GM19463 (cell line): ENCODE results near the gene MYL6B.
"Not testable (repeated sequence)": the region's sequence is repeated elsewhere in the genome, so short reads cannot be mapped to it uniquely, and the experiment has no call there.

Source experiments
- ATAC-seq: cut with Tn5 transposase; IDR thresholded peaks from one replicate; pipeline ENCODE4 v1.9.1; 2021; ENCODE audit warnings: mild to moderate bottlenecking, moderate library complexity; ENCODE audit not compliant: unreplicated experiment

Gene MYL6B

DNA sequence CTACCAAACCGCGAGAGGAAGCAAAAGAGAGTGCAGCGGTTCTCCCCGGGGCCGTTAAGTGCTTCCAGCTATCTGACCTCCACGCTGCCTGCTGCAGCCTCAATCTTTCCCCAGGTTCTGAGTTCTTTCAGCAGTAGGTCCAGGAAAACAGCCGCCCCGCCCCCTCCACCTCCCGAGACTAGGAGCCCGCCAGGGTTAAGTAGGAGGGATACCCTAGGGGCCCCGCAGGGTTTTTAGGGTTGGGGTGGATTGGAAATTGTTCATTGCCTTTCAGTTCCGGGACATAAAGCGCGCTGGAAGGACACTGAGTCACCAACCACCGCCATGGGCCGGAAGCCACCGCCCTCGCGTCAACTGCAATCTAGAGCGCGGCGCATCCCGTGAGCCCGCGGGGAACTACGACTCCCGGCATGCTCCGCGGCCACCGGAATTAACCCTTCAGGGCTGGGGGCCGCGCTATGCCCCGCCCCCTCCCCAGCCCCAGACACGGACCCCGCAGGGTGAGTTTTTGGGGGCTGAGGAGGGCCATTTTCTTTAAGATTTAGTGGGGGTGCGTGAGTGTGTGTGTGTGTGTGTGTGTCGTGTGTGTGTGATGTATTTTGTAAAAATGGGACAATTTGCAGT is at the start of gene MYL6B:
TSS of gene MYL6B (plus strand) at position 456 of the 624 bp plus-strand sequence. CDS start 1,332 bp downstream, outside the sequence.
- ATAC-seq: peak; percentile 91

DNA sequence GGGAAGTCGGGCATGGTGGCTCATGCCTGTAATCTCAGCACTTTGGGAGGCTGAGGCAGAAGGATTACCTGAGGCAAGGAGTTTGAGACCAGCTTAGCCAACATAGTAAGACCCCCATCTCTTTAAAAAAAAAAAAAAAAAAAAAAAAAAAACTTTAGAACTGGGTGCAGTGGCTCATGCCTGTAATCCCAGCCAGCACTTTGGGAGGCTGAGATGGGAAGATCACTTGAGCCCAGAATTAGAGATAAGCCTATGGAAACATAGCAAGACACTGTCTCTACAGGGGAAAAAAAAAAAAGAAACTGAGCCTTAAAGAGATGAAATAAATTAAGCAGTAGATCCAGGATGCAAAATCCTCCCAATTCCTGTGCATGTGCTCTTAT is 49.7 kb upstream of the MYL6B start:
- no peak for ATAC-seq

DNA sequence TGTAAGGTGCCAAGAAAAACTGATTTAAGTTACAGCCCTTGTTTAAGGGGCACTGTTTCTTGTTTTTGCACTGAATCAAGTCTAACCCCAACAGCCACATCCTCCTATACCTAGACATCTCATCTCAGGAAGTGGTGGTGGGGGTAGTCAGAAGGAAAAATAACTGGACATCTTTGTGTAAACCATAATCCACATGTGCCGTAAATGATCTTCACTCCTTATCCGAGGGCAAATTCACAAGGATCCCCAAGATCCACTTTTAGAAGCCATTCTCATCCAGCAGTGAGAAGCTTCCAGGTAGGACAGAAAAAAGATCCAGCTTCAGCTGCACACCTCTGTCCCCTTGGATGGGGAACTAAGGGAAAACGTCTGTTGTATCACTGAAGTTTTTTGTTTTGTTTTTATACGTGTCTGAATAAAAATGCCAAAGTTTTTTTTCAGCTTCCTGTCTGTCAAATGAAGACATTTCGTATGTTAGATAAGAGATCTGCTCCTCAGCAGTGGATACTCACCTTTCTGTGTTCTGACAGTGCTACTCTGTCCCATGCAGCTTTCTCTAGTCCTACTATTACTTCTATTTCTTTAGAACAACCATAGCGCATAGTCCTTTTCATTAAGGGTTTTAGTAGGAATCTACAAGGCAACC is 49.2 kb upstream of the MYL6B start:
- ATAC-seq: no peak

DNA sequence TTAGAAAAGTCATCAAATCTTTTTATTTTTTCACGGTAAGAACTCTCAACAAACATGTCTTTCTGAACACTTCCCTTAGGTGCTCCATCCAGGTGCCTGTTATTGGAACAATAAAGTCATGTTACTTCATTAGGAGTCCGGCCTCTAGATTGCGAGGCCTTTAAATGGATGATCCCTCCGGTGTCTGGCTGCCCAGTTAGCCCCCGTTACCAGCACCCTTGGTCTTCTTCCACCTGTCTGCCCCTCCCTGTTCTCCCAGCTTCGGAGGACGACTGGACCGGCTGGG is 48.6 kb upstream of the MYL6B start:
- no peak for ATAC-seq

DNA sequence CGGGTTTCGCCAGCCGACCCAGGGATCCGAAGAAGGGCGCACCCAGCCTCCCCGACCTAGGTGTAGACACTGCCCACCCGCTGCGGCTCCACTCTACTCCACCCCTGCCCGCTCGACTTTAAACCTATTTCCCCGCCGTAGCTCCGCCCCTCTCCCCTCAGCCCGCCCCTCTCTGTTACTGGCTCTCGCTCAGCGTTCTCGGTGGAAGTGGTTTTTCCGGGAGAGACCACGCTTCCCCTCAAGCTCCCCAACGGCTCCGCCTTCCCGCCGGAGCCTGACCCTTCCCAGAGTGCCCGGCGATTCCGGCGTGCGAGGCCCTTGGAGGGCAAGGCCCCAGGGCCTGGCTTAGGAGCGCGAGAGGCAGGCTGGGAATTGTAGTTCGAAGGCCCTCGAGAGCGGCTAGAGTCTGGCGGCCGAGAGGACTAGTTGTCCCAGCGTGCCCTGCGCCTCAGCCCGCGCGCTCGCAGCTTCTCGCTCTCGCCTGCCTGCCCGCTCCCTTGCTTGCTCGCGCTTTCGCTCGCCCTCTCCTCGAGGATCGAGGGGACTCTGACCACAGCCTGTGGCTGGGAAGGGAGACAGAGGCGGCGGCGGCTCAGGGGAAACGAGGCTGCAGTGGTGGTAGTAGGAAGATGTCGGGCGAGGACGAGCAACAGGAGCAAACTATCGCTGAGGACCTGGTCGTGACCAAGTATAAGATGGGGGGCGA is 48.1 kb upstream of the MYL6B start, which contains the start of gene PA2G4:
TSS of gene PA2G4 (plus strand) at position 451 of the 706 bp plus-strand sequence. CDS start at position 630, 179 bp downstream.
- ATAC-seq: peak; percentile 95

DNA sequence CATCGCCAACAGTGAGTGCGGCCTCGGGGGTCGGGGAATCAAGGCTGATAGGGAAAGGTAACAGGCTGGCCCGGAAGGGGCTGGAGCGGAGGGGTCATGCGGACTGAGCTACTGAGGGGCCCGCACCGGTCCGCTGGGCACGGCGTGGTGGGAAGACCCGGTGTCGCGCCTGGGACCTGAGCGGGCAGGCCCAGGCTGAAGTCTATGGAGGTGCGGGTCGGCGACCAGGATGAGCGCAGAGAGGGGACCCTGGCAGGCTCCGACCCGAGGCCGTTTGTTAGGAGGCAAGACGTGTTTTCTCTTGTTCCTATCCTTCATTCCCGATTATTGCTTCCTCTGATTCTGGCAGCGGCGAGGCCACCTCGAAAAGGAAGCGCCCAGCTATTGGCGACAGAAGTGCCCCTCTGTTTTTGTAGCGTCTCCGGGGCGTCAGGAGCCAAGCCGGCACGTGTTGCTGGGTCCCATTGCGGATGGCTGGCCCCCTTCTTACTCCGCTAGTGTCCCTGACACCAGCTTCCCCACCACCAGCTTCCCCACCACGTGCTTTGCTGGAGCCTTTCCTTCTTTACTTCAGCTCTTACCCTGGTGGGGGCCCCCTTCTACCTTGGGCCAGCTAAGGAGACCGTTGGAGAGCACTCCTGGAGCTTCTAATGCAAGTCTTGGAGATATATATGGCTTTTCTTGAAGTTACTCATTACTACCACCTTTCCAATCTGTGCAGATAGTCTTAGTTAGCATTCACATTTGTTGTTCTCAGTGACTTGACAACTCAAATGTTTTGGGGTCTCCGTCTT is 47.4 kb upstream of the MYL6B start:
- ATAC-seq: peak; percentile 4

DNA sequence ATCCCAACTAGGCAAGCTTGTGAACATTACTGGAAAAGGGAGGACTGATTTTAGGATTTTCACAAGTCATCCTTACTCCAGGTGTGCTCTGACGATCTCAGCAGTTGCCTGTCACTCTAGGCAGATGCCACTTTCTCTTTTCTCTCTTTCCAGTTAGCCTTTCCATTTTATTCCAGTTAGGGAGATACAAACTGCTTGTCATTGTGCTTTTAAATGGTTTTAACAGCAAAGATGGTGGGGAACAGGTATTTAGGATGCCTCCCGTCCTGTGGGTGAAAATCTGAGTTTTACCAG is 46.8 kb upstream of the MYL6B start:
- no peak for ATAC-seq

DNA sequence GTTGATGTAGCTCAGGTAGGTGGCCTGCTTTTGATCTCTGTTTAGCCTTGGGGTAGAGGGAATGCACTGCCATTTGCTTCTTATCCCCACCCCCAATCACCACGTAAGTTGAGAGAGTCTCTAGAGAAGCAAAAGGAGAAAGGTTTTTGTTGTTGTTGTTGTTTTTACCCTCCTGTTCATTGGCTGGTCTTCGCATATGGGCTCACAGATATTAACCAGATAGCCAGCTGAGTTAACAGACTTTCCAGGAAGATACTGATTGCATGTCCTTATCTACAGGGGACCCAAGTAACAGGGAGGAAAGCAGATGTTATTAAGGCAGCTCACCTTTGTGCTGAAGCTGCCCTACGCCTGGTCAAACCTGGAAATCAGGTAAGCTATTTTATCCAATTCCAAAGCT is 45.1 kb upstream of the MYL6B start:
- ATAC-seq: no peak

DNA sequence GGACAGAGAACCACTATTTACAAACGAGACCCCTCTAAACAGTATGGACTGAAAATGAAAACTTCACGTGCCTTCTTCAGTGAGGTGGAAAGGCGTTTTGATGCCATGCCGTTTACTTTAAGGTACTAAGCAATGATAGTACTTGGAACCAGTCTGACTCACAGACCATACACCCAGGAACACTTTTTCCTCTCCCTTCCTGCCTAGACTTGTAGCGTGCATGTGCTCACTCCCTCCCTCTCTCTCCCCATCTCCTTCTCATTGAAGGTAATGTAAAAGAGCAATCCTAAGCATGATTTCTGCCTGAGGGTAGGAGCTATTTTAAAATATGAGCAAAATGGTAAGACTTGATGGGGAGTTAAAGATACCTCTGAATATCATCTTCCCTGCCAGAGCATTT is 41.8 kb upstream of the MYL6B start:
- ATAC-seq: no peak

DNA sequence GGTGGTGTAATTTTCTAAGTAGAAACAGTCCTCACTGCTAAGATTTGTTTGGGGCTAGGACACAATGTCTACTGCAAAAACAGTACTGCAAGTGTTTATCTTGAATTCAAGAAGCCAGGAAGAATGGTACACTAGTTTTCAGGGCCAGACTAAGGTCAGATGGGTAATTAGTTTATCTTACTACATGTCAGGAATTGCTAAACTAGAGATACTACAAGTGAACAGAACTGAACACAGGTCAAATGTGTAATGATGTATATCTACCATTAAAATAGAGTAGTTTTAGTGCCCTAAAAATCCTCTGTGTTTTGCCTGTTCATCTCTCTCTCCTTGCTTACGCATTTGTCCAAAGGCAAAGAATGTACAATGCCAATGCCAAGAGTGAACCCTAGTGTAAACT is 38.3 kb upstream of the MYL6B start:
- ATAC-seq: no peak

DNA sequence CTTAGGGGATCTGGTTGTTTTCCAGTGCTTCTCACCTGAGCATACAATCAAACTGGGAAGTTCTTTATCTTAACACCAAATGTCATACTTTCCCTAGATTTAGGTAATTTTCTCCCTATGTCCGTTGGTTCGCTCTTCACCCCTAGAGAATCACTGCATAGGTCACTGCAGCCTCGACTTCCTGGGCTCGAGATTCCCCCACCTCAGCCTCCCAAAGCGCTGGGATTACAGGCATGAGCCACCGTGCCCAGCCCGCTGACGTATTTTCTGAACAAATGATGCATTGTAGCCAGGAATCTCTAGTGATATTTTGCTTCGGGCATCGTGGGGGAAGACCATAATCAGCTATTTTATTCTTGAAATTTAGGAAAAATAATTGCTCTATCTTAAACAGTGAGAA is 37.1 kb upstream of the MYL6B start:
- ATAC-seq: no peak

DNA sequence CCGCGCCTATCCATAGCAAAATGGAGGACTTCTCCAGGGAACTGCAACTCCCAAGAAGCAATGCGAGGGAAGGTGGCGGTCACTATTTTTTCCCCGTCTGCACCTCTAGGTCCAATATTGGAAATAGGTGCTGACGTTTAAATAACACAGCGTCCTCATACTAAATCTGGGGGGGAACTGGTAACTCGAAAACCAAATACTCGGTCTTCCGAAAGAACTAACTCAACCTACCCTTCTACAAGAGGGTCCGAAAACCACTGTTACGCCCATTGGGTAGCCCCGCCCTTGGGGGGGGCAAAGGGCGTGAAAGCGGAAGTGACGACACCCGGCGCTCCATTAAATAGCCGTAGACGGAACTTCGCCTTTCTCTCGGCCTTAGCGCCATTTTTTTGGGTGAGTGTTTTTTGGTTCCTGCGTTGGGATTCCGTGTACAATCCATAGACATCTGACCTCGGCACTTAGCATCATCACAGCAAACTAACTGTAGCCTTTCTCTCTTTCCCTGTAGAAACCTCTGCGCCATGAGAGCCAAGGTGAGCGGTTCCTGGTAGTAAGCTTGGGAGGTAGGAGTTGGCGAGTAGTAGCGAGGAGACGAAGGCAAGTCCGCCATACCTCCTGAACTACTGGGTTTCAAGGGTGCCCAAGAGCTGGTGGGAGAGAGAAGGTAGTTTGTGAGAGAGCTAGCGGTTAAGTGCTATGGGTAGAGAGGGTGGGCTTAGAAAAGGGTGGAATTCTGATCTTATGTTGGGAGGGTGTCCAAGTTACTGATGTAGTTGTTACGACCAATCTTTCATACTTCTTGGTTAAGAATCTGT is 35.9 kb upstream of the MYL6B start, which contains the start of gene RPL41:
TSS of gene RPL41 (plus strand) at position 367 of the 815 bp plus-strand sequence.
- ATAC-seq: peak; percentile 37

DNA sequence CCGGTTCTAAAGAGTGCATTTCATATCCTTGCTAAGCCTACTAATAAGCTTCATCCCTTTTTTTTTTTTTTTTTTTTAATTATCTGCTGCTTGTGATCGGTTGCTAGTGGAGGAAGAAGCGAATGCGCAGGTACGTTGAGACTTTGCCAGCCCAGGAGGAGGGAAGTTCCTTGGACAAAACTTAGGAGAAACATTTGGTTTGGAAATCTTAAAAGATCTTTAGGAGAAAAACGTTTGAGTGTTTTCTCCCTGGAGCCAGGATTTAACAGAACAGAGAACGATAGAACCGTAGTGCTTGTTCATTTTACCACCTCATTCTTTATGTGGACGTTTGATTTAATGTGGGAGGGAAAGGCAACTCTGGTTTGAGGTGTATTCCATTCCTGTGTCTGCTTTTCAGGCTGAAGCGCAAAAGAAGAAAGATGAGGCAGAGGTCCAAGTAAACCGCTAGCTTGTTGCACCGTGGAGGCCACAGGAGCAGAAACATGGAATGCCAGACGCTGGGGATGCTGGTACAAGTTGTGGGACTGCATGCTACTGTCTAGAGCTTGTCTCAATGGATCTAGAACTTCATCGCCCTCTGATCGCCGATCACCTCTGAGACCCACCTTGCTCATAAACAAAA is 35.2 kb upstream of the MYL6B start:
- not testable (repeated sequence) for ATAC-seq

DNA sequence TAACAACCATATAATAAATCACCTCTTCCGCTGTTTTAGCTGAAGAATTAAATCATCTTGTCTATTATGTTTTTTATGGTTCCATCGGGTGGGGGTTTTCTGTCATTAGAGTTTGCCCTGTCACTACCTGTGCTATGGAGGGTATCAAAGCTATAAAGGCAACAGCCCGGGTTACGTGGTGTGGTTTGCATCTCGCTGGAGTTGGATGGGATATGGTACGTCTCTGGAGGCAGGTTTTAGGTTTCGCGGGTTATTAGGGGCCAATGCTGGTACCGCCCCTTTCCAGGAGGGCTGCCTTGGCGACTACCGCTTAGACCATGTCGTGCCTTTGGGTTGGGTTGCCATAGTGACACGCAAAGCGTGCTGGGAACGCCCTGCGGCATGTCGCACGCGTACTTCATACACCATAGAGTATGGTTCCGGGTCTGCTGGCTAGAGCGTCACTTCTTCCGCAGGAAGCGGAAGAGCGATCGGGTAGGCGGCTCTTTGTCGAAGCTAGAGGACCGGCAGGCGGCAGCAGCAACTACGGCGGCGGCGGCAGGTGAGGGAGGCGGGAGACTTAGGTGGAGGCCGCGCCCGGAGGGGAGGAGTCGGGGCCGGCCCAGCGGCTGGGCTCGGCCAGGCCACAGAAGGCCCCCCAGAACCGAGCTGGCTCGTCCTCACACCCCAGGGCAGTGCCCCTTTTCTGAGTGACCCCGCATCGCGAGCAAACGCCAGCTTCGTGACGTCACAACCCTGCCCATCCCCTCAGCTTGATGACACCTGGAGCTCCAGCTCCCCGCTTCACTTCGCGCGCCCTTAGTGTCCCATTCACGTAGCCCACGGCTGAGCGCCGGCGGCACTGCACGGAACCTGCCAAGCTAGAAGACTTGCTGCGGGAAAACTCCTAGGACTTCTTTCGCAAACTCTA is 34.4 kb upstream of the MYL6B start, which contains the start of gene ZC3H10:
TSS of gene ZC3H10 (plus strand) at position 489 of the 910 bp plus-strand sequence. CDS start 2,297 bp downstream, outside the sequence.
- peak; percentile 84 for ATAC-seq

DNA sequence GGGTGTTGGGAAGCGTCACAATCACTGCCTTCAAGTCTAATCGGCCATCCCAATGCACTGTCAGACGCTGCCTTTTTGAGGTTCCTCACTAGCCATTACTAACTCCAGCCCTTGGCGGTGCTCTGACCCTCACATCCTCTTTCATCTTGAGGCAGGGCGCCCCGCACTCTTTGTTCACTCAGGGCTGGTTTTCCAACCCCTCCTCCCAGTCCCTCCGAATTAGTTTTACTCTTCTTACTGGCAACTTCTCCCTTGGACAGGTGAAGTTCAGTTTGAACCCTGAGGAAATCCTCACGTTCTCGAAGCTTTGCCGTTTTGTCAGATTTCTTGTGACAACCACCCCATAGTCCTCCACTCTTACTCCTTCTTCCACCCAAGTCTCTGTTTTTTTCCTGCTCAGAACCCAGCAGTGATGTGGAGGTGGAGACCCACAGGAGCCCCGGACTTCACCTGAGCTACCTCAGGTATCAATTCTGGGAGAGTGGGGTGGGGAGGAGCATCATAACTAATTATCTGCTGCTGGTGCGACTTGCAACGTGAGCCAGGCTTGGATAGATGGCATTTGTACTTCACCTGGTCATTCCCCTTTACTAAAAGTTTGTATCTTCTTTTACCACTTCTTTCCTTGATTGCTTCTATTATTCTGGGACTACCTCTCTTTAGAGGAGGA is 33.6 kb upstream of the MYL6B start:
- no peak for ATAC-seq

DNA sequence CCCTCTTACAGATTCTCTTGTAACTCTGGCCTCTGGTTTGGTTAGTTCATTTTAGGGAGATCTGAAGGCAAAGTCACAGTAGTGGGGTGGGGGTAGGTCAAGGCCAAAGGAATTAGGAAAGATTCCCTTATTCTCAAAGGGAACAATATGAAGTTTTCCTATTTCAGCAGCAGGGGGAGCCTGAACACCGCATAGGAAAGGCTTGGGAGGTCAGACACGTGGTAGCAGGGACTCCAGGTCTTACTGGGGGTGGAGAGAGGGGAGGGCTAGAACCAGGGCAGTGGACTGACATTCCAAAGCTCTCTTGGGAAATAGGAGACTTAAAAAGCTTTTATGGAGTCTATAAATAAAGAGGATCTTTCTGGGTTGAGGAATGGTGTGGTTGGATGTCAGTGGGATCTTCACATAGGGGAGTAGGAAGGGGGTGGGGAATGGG is 33.0 kb upstream of the MYL6B start:
- no peak for ATAC-seq

DNA sequence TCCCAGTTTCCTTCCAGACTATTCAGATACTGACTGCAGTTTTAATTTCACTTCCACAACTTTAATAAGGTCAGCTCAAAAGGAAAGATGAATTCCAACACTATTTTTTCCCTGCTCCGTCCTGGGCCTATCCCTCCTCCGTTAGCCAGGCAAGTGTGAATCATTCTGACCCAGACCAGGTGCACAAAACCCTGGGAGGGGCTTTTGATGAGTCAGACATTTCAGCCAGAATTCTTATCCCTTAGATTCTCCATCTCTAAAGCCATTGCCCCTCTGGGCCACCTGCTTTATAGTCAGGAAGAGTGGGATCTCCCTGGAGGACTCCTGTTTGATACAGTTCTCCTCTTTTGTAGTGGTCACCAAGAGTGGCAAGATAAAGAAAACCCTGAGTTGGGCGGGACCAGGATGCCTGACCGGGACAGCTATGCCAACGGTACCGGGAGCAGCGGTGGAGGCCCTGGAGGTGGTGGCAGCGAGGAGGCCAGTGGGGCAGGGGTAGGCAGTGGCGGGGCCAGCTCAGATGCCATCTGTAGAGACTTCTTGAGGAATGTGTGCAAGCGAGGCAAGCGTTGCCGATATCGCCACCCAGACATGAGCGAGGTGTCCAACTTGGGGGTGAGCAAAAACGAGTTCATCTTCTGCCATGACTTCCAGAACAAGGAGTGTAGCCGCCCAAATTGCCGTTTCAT is 32.1 kb upstream of the MYL6B start:
- no peak for ATAC-seq
